Measurements from ENCODE around the gene VASP. TPM values are rescaled to one million over a fixed set of nuclear protein-coding genes. Genes with fewer than 3 reads are reported as not detected.

The VASP gene
- total and polyA plus RNA-seq, 9 of the 15 experiments (the other 6 are each of a cell fraction or from before 2014, with no cell fraction given) = 16.7 to 261 (median 112) TPM

GRCh38 chr19:45478454-45479238, 28.6 kb upstream of the VASP start (continued):
- no peak for TF ChIP-seq IRF9 (tag; IDR thresholded peaks at IDR 0.05)
- TF ChIP-seq NFYB (IDR thresholded peaks at IDR 0.05; ENCODE audit: extremely low read depth, insufficient read length) = no peak
- TF ChIP-seq ZNF398 (CRISPR knock-in tag; IDR thresholded peaks at IDR 0.05) = no peak
- no peak for TF ChIP-seq ELF2 (CRISPR knock-in tag; IDR thresholded peaks at IDR 0.05)
- TF ChIP-seq SOX6 (IDR thresholded peaks at IDR 0.05) = peak; percentile 39
- TF ChIP-seq BRCA1 (IDR thresholded peaks at IDR 0.05) = no peak
- TF ChIP-seq BRCA1 (CRISPR knock-in tag; IDR thresholded peaks at IDR 0.05) = no peak
- peak; percentile 73 for TF ChIP-seq TARDBP (IDR thresholded peaks at IDR 0.05)
- TF ChIP-seq ARID1B (IDR thresholded peaks at IDR 0.05) = 0 out of 2 replicates have a peak, but pooled peaks have one; percentile 6
- TF ChIP-seq CREB3L1 (IDR thresholded peaks at IDR 0.05; ENCODE audit: borderline replicate concordance, low read depth) = peak; percentile 56; the same call in 1 of the 2 replicates
- TF ChIP-seq ZNF354B (CRISPR knock-in tag; IDR thresholded peaks at IDR 0.05) = no peak
- TF ChIP-seq NELFE (IDR thresholded peaks at IDR 0.05; ENCODE audit: insufficient read depth, insufficient read length) = no peak
- no peak for TF ChIP-seq POLR3G (IDR thresholded peaks at IDR 0.05; ENCODE audit: extremely low read depth, insufficient read length, insufficient replicate concordance)
- no peak; the same call in 1 of the 2 replicates for TF ChIP-seq GABPA (tag; conservative IDR thresholded peaks at IDR 0.05; ENCODE audit: low read depth)
- TF ChIP-seq ETV1 (tag; conservative IDR thresholded peaks at IDR 0.05; ENCODE audit: low read depth) = peak; percentile 47
- no peak for TF ChIP-seq CLOCK (CRISPR knock-in tag; IDR thresholded peaks at IDR 0.05; ENCODE audit: borderline replicate concordance)
- TF ChIP-seq ZNF408 (CRISPR knock-in tag; IDR thresholded peaks at IDR 0.05; ENCODE audit: low read depth) = no peak
- TF ChIP-seq EP300 (IDR thresholded peaks at IDR 0.05; ENCODE audit: low read length) = peak; percentile 59
- peak; percentile 39; the same call in 1 of the 2 replicates for TF ChIP-seq PKNOX1 (IDR thresholded peaks at IDR 0.05)

All from K562 (cell line).